Ectodermal cell (in vitro differentiated cells): Measurements from ENCODE around the gene ERC1.

ENCODE experiments used
- H3K27ac ChIP-seq: 2 replicates; pipeline ENCODE4 v1.7.0; 2013; ENCODE audit warnings: mild to moderate bottlenecking, low read depth, low read length; ENCODE audit not compliant: insufficient read depth, poor library complexity, severe bottlenecking
- H3K27me3 ChIP-seq: 2 replicates; pipeline ENCODE4 v1.7.0; 2013; ENCODE audit warnings: mild to moderate bottlenecking, low read length; ENCODE audit not compliant: insufficient read depth, control insufficient read depth, poor library complexity, severe bottlenecking
- H3K36me3 ChIP-seq: one replicate; pipeline ENCODE4 v1.7.0; 2013; ENCODE audit warnings: low read length; ENCODE audit not compliant: control insufficient read depth, insufficient read depth
- H3K4me1 ChIP-seq: one replicate; pipeline ENCODE4 v1.7.0; 2013; ENCODE audit warnings: low read length; ENCODE audit not compliant: control insufficient read depth, insufficient read depth
- H3K4me3 ChIP-seq: 2 replicates; pipeline ENCODE4 v1.7.0; 2013; ENCODE audit warnings: low read depth, low read length, control low read depth; ENCODE audit not compliant: insufficient read depth
- H3K9me3 ChIP-seq: 2 replicates; pipeline ENCODE4 v1.7.0; 2013; ENCODE audit warnings: mild to moderate bottlenecking, low read length, moderate library complexity; ENCODE audit not compliant: control insufficient read depth
- WGBS, 2 experiments: methylation state at CpG; one replicate each; pipeline ENCODE4 v1.1.7; 2013; ENCODE audit warnings: missing lambda C conversion rate in 2 of 2; 5-methylcytosine and 5-hydroxymethylcytosine counted together

Gene ERC1

GRCh38 chr12:1439201-1439600 is 448.2 kb downstream of the ERC1 start:
- H3K9me3 ChIP-seq: no peaks in the 10 kb centered on the region
- H3K27ac ChIP-seq: no peak overlapping the region
- WGBS, 2 experiments: 100% methylated on average over 1 of the region's 1 CpG
- H3K36me3 ChIP-seq: no peaks in the 10 kb centered on the region
- H3K4me3 ChIP-seq: no peak overlapping the region
- no peaks in the 10 kb centered on the region for H3K4me1 ChIP-seq
- H3K27me3 ChIP-seq: no peaks in the 10 kb centered on the region

- Histone ChIP-seq H3K4me1 (no peaks in the 10 kb centered on the region), H3K9me3 (no peaks in the 10 kb centered on the region), H3K4me3 (no peak overlapping the region), H3K27me3 (no peaks in the 10 kb centered on the region), H3K27ac (no peak overlapping the region), H3K36me3 (no peaks in the 10 kb centered on the region)
- WGBS, 2 experiments: 95% methylated on average over 3 of the region's 3 CpGs
Observed at GRCh38 chr12:1439687-1440086, 448.7 kb downstream of the ERC1 start.

- 88% methylated on average over 8 of the region's 8 CpGs for WGBS, 2 experiments
- Histone ChIP-seq H3K9me3 (no peaks in the 10 kb centered on the region), H3K4me1 (no peaks in the 10 kb centered on the region), H3K36me3 (no peaks in the 10 kb centered on the region), H3K27me3 (no peaks in the 10 kb centered on the region), H3K27ac (no peak overlapping the region), H3K4me3 (no peak overlapping the region)
Observed at GRCh38 chr12:1443421-1444141, 452.6 kb downstream of the ERC1 start.

- no peaks in the 10 kb centered on the region for H3K4me1 ChIP-seq
- no peak overlapping the region for H3K4me3 ChIP-seq
- no peak overlapping the region for H3K27ac ChIP-seq
Observed at GRCh38 chr12:1444142-1444516, 453.1 kb downstream of the ERC1 start.

GRCh38 chr12:1445807-1446206 is 454.8 kb downstream of the ERC1 start:
- Histone ChIP-seq H3K4me1 (no peaks in the 10 kb centered on the region), H3K27me3 (no peaks in the 10 kb centered on the region), H3K9me3 (no peaks in the 10 kb centered on the region), H3K27ac (no peak overlapping the region), H3K36me3 (no peaks in the 10 kb centered on the region), H3K4me3 (no peak overlapping the region)
- 14% methylated on average over 3 of the region's 3 CpGs; no CpG with 5 or more reads in 1 of the 2 experiments for WGBS, 2 experiments

More at GRCh38 chr12:1444142-1444516, 453.1 kb downstream of the ERC1 start:
- 95 to 99% methylated on average over 6 of the region's 6 CpGs for WGBS, 2 experiments
- Histone ChIP-seq H3K27me3 (no peaks in the 10 kb centered on the region), H3K9me3 (no peaks in the 10 kb centered on the region), H3K36me3 (no peaks in the 10 kb centered on the region)

- H3K4me3 ChIP-seq: no peak overlapping the region
- H3K27ac ChIP-seq: no peak overlapping the region
- no peaks in the 10 kb centered on the region for H3K9me3 ChIP-seq
- no peaks in the 10 kb centered on the region for H3K36me3 ChIP-seq
- no peaks in the 10 kb centered on the region for H3K27me3 ChIP-seq
- WGBS, 2 experiments: 84 to 98% methylated on average over 4 of the region's 4 CpGs
- no peaks in the 10 kb centered on the region for H3K4me1 ChIP-seq
Observed at GRCh38 chr12:1448336-1448735, 457.3 kb downstream of the ERC1 start.

GRCh38 chr12:1453810-1454209 is 462.8 kb downstream of the ERC1 start:
- Histone ChIP-seq H3K27me3 (no peaks in the 10 kb centered on the region), H3K4me1 (no peaks in the 10 kb centered on the region), H3K9me3 (no peaks in the 10 kb centered on the region), H3K36me3 (no peaks in the 10 kb centered on the region), H3K27ac (no peak overlapping the region), H3K4me3 (no peak overlapping the region)
- WGBS, 2 experiments: 76 to 83% methylated on average over 6 of the region's 6 CpGs

- Histone ChIP-seq H3K4me1 (no peaks in the 10 kb centered on the region), H3K4me3 (no peak overlapping the region), H3K9me3 (no peaks in the 10 kb centered on the region), H3K27me3 (no peaks in the 10 kb centered on the region), H3K27ac (no peak overlapping the region), H3K36me3 (no peaks in the 10 kb centered on the region)
- WGBS, 2 experiments: 92 to 96% methylated on average over 7 of the region's 7 CpGs
Observed at GRCh38 chr12:1456885-1457284, 465.9 kb downstream of the ERC1 start.

GRCh38 chr12:1457901-1458300 is 466.9 kb downstream of the ERC1 start:
- Histone ChIP-seq H3K27me3 (no peaks in the 10 kb centered on the region), H3K4me1 (no peaks in the 10 kb centered on the region), H3K9me3 (no peaks in the 10 kb centered on the region), H3K36me3 (no peaks in the 10 kb centered on the region), H3K27ac (no peak overlapping the region), H3K4me3 (no peak overlapping the region)
- 95% methylated on average over 1 of the region's 1 CpG for WGBS, 2 experiments

- Histone ChIP-seq H3K4me3 (no peak overlapping the region), H3K4me1 (no peaks in the 10 kb centered on the region), H3K36me3 (no peaks in the 10 kb centered on the region), H3K9me3 (no peaks in the 10 kb centered on the region), H3K27me3 (no peaks in the 10 kb centered on the region), H3K27ac (no peak overlapping the region)
- WGBS, 2 experiments: 94 to 98% methylated on average over 1 to 2 of the region's 2 CpGs
Observed at GRCh38 chr12:1459339-1459738, 468.3 kb downstream of the ERC1 start.
